Measurements from ENCODE around the gene EEF1AKMT4. TPM values are rescaled to one million over a fixed set of nuclear protein-coding genes. Genes with fewer than 3 reads are reported as not detected.

EEF1AKMT4 gene
- total and polyA plus RNA-seq, 10 of the 15 experiments (the other 5 are each of a cell fraction or from before 2014, with no cell fraction given), result 7.5 to 26.8 (median 18.3) TPM

GRCh38 chr3:184248454-184249411 is 739 bp upstream of the EEF1AKMT4 start, which contains the start of gene ALG3 (continued):
- TF ChIP-seq ZBTB4 (CRISPR knock-in tag; IDR thresholded peaks at IDR 0.05), result no peak
- no peak for TF ChIP-seq ZNF24 (IDR thresholded peaks at IDR 0.05)
- TF ChIP-seq BACH1 (IDR thresholded peaks at IDR 0.05; ENCODE audit: borderline replicate concordance), result 0 out of 2 replicates have a peak, but pooled peaks have one; percentile 21
- 0 out of 2 replicates have a peak, but pooled peaks have one; percentile 60 for TF ChIP-seq TARDBP (IDR thresholded peaks at IDR 0.05; ENCODE audit: borderline replicate concordance)
- no peak for TF ChIP-seq ZSCAN29 (IDR thresholded peaks at IDR 0.05)
- TF ChIP-seq NFYA (IDR thresholded peaks at IDR 0.05; ENCODE audit: borderline replicate concordance, low read depth, low read length), result no peak
- TF ChIP-seq POLR2AphosphoS5 (IDR thresholded peaks at IDR 0.05; ENCODE audit: low read length), result peak; percentile 84
- no peak for TF ChIP-seq FOXM1 (IDR thresholded peaks at IDR 0.05; ENCODE audit: low read depth, low read length)
- TF ChIP-seq EGR1 (IDR thresholded peaks at IDR 0.05; ENCODE audit: borderline replicate concordance in 1 of 2, low read depth in 2 of 2, low read length in 2 of 2), result peak; percentile 37 to 88
- peak; percentile 81 for TF ChIP-seq SP1 (IDR thresholded peaks at IDR 0.05; ENCODE audit: low read depth, low read length)
- peak; percentile 76 for TF ChIP-seq RUNX3 (IDR thresholded peaks at IDR 0.05; ENCODE audit: low read length)
- no peak for TF ChIP-seq IRF4 (IDR thresholded peaks at IDR 0.05; ENCODE audit: low read depth, low read length)
- TF ChIP-seq GATAD2B (conservative IDR thresholded peaks at IDR 0.05; ENCODE audit: low read depth), result peak; percentile 67
- no peak for TF ChIP-seq SMAD5 (IDR thresholded peaks at IDR 0.05; ENCODE audit: low read depth)
- no peak for TF ChIP-seq SUPT20H (IDR thresholded peaks at IDR 0.05; ENCODE audit: borderline replicate concordance, control insufficient read depth, low read depth, low read length)
- TF ChIP-seq ZZZ3 (IDR thresholded peaks at IDR 0.05; ENCODE audit: control insufficient read depth, insufficient read length, low read depth), result no peak
- no peak for TF ChIP-seq STAT3 (IDR thresholded peaks at IDR 0.05; ENCODE audit: low read depth, low read length)
- TF ChIP-seq ZNF207 (IDR thresholded peaks at IDR 0.05; ENCODE audit: borderline replicate concordance), result no peak
- TF ChIP-seq HDAC6 (IDR thresholded peaks at IDR 0.05; ENCODE audit: unreplicated experiment), result peak; percentile 58
- TF ChIP-seq SMC3 (IDR thresholded peaks at IDR 0.05; ENCODE audit: borderline replicate concordance, low read length), result no peak
- 0 out of 2 replicates have a peak, but pooled peaks have one; percentile 22 for TF ChIP-seq DPF2 (IDR thresholded peaks at IDR 0.05)
- peak; percentile 73 for TF ChIP-seq CHD2 (IDR thresholded peaks at IDR 0.05; ENCODE audit: borderline replicate concordance, low read depth, low read length)
- no peak for TF ChIP-seq CEBPB (IDR thresholded peaks at IDR 0.05; ENCODE audit: borderline replicate concordance in 1 of 2, low read depth in 2 of 2, low read length in 2 of 2)
- no peak for TF ChIP-seq CEBPZ (IDR thresholded peaks at IDR 0.05; ENCODE audit: low read depth, low read length)
- no peak for TF ChIP-seq JUND (IDR thresholded peaks at IDR 0.05; ENCODE audit: low read depth, low read length)
